ENCODE data around the gene SESN3.
"Not testable (repeated sequence)": the region's sequence is repeated elsewhere in the genome, so short reads cannot be mapped to it uniquely, and the experiment has no call there.

SESN3 gene

DNA sequence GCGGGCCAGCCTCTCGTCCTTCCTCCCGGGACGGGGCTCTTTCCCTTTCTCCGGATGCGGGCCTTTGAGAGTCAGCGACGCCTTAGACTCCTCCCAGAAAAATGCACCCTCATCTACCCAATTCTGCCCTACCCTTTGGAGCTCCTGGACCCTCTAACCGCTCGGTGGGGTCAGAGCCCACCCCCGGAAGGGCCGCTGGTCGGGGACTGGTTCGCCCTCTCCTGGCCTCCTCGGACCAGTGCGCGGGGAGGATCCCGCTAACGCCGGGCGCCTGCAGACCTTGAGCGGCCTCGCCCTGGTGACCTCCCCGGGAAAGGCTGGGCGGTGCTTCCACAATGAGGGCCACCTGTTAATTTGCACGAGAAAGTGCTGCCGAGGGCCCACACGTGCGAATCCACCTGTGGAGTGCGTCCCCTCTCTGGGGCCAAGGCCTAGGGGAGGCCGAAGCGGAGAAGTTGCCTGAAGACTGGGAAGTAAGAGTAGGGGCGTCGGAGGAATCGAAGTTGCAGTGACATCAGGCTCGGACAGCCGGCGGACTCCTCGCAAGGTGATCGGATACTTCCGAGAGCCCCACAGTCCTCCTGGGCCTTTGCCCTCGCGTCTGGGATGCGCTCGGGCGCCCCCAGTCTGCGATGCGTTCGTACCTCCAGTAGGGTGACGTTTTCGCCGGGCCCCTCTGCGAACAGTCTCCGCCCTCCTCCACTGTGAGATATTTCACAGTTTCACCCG, 79.9 kb downstream of the SESN3 start:
- DNase-seq = peak; percentile 95

DNA sequence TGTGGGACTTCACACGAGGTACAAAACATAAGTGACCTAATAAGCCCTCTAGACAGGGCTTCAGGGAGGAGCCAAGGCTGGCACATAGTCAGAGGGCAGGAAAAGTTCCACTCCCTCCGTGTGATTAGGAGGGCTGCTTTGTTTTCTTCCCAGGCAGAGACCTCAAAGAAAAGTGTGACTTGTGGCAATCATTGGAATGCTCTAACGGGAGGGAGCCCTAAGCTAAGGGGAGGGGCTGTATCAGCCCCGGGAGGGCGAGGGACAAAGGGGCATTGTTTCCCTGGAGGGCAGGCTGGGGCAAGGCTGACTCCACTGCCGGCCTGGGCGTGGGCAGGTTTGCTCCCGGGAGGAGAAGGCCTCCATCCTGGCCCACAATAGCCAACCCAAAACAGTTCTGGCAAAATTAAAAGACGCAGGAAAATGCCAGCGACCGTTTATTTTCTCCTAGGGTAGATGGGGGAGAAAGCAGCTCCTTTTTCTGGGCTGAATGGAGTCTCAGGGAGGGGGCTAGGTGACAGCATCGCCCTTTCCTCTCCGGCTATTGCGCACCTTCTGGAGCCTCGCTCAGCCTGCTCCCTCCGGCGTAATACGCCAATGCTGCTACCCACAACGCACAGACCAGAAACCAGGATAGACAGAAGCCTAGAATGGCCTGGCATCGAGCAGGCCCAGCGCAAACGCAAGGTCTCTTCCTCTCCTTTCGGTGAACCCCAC, 81.2 kb downstream of the SESN3 start:
- DNase-seq = no peak

DNA sequence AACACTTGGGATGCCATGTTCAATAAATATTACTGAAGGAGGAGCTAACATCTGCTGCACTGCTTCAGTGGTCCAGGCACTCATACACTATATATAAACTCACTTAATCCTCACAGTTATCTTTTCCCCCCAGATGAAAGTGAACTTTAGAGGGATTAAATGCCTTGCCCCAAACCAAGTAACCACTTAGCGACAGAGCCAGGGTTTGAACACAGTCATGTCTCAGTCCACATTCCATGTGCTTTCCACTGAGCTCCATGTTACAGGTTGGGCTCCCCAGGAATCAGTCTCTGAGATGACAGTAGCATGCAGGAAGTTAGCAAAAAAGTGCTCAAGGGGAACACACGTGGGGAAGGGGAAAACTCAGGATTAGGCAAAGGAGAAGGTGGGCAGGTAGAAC, 82.1 kb downstream of the SESN3 start:
- no peak for DNase-seq

DNA sequence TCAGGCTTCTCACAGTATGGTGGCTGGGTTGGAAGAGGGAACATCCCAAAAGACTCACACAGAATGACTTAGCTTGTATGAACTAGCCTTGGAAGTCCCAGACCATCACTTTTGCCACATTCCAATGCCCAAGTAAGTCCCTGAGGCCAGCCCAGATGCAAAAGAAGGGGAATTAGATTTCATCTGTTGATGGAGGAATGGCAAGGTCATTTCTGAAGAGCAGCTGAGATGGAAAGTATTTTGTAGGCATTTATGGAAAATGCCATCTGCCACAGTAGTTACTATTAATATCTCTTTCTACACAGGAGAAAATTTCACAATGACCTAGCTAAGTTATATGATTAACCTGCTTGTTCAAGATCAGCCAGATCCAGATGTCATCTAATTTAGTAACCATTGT, 82.6 kb downstream of the SESN3 start:
- no peak for DNase-seq

DNA sequence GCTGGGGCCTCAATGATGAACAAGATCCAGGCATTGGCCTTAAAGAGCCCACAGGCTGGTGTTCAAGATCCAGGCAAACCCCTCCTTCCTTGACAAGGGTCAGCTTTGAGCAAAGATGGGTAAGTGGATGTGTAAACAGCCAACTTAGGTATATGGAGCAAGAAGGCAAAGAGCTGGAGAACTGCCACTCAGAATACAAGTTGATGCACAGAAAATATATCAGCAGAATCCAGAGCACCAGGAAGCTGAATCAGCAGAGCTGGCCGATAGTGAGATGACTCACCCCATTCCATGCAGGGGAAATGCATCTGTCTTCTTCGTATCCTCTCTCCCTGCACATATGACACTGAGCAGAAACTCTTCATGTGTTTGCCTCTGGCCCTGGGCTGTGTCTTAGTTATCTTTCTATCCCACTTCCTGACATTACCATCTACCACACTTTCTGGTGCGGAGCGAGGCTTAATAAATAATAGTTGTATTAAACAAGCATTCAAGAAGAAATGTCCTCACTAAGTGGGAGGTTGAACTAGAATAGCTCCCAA, 83.6 kb downstream of the SESN3 start:
- DNase-seq = no peak

DNA sequence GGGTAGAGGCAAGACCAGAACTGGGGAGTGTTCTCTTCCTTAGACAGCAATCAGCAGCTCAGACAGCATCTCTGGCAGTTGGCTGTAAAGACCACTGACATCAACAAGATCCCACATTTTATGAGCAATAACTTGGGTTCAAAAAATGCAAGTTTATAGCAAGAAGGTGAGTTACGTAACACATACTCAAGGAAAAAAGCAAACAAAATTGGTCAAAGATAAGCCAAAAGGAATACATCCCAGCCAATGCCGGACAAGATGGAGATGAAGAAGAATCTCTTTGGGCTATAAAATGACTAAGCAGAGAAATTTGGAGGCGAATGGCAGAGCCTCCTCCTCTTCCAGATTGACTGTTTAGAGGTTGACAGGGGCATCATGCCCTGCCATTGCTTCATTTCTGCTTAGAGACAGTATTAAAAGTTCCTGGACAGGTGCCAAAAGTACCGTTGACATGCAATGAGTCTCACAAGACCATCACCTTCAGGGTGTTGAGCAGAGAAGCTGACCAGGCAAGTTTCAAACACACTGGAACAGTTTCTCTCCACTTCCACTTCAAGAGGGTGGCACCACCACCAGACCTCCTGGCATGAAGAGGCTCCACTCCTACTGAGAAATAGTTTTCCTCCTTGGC, 85.5 kb downstream of the SESN3 start:
- no peak for DNase-seq

DNA sequence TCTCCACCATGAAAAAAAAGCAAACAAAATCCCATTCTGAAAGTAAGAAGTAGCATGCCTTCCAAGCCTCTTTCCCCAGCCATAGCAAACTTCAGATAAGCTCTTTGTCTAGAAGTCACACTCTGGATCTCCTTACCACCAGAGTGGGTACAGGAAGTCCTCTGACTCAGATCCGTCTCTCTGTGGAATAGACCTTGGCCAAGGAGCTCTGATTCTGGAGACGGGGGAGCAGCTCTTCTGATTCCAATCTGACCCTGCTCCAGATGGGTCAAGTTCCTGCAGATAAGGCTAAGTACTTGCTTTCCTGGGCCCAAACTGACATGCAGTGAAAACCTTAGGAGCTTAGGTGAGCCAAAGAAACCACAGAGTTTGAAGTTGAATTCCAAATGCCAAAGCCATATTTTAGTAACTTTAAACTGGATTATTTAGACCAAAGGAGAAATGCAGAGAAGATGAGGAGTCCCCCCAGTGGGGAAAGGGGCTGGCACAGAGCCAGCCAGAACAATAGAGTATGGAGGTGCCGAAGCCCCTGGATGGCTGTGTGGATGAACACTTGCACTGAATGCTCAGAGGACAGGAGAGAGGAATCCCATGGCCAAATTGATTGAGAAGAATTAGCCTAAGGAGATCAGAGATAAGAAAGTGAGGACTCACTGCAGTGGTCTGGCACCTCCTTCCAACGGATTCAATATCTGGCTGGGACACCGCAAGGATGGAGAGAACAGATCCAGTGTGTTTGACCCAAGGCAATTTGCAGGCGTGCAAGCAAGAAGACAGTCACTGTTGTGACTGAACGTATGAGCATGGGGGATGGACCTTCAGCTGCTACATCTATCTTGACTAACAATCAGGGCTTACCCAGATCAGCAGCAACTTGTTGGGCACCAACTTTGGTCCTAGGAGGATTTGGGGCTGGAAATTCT, 86.4 kb downstream of the SESN3 start:
- no peak for DNase-seq

DNA sequence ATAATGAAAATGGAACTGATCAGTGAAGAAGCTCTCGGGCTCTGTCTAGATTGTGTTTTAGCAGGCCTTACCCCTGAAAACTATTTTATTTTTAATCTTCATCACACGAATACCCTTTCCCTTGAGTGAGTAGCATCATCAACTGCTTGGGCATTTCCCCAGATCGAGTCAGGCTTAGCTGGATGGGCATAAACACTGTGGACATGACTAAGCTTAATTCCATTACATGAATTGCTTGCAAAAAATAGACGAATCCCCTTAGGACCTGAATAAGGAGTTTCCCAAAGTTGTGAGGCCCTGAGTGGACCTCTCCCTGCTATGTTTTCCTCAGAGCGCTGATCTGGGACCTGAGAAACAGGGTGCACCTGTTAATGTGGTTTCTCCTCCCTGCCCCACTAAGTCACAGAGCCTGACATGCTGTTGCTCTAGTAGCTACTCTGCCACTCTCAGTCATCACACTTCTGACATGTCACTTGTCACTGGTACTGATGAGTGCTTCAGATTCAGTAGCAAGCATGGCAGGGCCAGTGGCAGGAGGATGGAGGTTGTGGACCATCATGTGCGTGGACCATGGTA, 87.8 kb downstream of the SESN3 start:
- DNase-seq = no peak

DNA sequence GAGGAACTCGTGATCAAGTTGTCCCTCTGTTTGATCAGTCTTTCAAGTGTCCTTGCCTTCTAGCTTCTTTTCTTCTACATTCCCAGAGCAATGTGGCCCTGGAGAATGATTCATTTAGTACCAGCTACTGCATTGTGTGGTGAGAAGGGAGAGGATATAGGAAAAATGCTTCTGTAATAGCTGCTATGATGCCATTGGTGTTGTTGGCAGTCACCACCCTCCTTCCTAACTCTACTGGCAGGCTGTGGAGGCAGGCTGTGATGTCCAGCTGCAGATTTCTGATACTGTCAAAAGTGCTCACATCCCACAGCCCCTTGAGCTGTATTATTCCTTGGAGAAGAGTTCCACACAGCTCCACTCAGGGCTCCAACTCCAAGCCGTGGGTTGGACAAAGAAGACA, 88.6 kb downstream of the SESN3 start:
- no peak for DNase-seq

DNA sequence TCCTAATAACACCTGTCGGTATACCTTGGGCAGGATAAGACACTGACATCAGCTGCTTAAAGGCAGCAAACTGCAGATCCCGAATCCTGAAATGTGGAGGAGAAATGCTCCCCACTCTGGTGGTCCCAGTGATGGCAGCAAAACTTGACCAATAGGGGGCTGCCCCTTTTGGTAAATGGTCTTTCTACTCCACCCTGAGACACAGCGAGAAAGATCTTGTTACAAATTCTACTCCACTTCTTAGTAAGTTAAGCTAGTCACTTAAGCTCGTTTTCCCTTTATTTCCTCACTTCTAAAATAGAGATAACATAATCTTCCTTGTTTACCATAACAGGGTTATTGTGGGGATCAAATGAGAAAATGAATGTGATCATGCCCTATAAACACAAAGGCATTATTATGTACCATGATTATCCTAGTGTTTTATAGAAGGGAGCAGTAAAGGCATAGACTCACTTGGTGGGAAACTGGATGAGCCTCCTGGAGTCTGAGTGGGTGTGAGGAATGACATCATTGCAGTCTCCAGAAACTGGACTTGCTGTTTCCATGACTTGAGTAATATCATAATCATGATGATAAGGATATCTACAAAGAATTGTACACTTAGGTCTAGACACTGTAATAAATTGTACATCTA, 90.5 kb downstream of the SESN3 start:
- DNase-seq = no peak

DNA sequence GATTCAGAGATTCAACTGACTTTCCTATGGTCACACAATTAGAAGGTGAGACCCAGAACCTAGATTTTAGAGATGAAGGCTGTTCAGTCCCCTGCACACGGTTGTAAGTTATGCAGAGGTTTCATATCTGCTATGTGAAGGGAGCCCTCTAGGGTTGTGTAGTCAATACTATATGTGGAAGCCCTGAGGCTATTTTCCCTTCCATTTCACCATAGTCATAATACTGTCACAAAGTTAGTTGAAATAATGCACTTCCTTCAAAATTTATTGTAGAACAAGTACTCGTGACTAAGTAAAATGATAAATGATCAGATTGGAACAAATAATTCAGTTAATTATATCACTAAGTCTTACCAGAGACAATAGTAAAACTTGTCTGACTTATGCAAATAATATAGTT, 92.6 kb downstream of the SESN3 start:
- peak; percentile 18 for DNase-seq

DNA sequence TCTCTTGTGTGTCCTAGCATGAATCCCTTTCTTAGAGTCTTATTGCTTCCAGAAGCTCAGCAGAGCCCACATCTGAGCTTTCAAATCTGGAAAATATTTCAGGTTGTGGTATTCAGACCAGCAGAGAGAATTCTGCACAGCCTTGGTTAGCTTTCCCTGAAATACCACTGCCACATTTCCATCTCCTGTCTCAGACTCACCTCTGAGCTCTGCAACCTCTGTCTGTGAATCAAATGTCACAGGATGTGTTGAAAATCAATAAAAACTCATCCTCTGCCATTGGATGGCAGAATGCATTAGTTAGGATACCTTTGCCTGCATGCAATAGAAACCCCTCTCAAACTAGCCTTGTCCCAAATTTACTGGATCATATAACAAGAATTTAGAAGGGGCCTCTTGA, 93.7 kb downstream of the SESN3 start:
- no peak for DNase-seq

DNA sequence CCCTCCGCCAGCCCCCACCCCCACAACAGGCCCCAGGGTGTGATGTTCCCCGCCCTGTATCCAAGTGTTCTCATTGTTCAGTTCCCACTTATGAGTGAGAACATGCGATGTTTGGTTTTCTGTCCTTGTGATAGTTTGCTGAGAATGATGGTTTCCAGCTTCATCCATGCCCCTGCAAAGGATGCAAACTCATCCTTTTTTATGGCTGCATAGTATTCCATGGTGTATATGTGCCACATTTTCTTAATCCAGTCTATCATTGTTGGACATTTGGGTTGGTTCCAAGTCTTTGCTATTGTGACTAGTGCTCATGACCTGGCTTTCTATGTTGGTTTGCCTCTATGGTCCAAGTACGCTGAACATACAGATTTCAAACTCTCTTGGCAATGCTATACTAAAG, 94.3 kb downstream of the SESN3 start:
- not testable (repeated sequence) for DNase-seq

DNA sequence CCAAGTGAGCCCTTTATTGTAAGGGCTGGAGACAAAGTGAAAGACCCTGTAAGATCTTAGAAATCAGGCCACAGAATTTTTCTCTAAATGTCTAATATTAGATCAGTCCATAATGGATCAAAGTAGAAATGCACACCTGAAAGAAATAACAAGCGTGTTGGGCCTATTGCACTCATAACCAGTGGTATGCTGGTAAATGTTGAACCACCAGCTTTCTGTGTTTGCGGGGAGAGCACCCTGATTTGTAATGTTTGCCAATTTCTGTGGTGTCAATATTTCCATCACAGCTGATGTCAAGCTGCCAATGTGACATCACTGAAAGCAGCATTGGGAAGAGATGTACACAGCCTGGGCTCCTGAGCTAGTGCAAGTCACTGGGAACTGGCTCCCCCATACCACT, 95.1 kb downstream of the SESN3 start:
- DNase-seq = no peak

DNA sequence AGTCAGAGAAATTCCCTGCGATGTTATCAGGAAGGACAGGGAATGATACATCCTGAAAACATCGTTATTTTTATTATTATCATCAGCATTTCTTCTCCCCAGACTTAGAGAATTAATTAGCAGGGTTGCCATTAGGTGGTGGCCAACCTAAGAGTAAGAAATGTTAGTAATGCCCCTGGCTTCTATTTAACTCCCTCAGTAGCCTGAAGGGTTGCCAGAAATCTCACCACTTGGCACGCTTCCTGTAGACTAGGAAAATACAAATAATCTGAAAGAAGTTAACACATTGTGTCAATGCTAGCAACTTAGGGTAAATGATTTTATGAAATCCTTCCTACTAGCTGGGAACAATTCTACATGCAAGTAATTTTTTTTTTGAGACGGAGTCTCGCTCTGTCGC, 95.8 kb downstream of the SESN3 start:
- DNase-seq = no peak

DNA sequence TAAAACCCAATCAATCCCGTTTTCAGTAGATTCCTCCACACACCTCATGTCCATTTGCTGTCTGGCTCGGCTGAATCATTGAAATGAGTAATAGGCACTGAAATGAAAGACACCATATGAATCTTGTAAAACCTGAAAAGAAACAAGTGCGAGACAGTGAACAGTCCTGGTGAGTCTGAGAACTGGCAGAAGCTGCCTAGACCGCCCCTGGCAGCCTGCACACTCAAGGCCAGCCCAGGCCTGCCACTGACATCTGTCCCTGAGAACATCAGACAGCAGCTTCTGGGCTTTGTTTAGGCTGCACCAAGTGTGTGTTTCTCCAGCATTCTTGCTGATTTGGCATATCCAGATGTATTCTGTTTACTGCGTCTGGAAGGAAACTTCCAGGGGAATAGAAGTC, 96.5 kb downstream of the SESN3 start:
- no peak for DNase-seq

DNA sequence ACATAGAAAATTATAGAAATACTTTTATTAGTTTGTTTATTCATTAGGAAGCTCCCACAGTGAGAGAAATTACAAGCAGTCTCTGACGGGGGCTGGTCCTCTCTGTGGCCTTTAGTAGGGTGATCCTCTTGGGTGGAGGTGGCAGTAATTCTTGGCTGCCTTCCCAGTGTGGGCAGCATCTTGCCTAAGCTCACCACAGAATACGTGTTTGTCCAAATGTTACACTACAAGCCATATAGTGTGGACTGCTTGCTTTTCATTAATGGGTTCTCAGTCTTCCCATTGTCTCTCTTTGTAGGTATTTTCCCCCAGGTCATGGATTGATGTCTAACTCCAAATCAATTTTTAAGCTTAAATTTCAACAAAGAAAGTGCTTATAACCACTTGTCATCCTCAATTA, 98.0 kb downstream of the SESN3 start:
- DNase-seq = no peak

DNA sequence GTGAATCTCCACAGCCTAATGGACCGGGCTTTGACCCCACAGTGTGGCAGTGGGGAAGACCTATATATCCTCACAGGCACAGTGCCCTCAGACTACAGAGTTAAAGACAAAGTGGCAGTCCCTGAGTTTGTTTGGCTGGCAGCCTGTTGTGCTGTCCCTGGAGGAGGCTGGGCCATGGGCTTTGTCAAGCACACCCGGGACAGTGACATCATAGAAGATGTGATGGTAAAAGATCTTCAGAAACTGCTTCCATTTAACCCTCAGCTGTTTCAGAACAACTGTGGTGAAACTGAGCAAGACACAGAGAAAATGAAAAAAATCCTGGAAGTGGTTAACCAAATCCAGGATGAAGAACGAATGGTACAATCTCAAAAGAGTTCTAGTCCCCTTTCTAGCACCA, 102.4 kb downstream of the SESN3 start:
- no peak for DNase-seq

DNA sequence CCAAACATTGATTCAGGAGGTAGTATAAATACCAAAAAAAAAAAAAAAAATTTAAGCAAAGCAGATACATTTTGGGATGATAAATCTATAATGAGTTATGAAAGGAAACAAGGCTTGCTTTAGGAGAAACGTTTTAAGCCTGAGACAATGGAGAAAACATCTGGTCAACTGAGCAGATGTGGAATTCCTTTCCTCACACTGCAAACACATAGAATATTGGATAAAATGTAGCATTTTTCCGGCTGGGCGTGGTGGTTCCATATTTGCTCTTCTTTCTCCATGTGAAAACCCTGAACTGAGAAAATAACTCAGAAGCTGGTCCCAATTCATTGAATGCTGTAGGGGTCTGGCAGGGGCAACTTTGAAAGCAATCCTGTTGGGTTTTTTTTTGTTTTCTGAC, 107.4 kb downstream of the SESN3 start:
- no peak for DNase-seq

DNA sequence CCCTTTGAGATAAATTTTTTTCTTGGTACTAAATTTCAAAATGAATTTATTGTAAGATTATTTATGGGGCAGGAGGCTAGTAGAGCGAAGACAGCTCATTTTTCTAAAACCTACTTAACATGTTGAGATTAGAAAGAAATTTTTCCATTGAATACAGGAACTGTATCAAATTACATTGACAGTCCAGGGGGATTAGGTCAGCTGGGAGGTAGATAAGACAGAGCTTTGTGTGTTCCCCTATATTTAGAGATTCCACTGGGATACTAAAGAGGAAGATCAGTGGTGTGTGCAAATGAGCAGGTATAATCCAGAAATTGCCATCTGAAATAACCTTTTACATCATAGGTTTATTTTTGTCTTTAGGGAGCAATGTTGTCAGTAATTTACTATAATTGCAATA, 109.3 kb downstream of the SESN3 start:
- no peak for DNase-seq

DNA sequence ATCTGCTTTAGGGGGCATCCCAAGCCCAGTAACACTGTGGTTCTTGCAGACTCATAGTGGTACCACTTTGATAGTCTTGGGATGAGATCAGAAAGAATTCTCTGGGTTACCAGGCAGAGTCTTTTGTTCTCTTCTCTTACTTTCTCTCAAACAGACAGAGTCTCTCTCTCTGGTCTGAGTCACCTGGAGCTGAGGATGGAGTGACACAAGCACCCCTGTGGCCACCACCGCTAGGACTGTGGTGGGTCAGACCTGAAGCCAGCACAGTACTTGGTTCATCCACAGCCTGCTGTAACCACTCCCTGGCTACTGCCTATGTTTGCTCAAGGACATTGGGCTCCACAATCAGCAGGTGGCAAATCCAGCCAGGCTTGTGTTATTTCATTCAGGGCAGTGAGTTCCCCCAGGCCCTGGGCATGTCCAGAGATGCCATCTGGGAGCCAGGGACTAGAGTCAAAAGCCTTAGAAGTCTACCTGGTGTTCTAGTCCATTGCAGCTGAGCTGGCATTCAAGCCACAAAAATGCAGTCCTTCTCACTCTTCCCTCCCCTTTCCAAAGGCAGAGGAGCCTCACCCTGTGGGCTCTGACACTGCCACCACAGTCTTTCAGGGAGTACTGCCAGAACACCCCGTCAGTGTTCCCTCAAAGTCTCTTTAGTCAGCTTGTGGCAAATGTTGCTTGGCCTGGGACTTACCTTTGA, 111.5 kb downstream of the SESN3 start:
- no peak for DNase-seq

Data from CD4-positive, alpha-beta T cell treated with Interleukin-10 for 1 hour (primary cell).